Astrocyte (in vitro differentiated cells and primary cell): Measurements from ENCODE around the gene CD9. TPM values are rescaled to one million over a fixed set of nuclear protein-coding genes. Genes with fewer than 3 reads are reported as not detected.

Experiments
- DNase-seq: peaks from one replicate; pipeline ENCODE4 v3.0.0-alpha.2; 2010; ENCODE audit warnings: low read depth
- FAIRE-seq: peaks from 2 replicates; lab custom pipeline; 2011; peaks lifted over from hg19 to GRCh38; lab: Jason Lieb, UNC
- H2AFZ ChIP-seq: 2 replicates; pipeline ENCODE4 v1.6.0; 2012; ENCODE audit warnings: low read depth, low read length, inconsistent platforms
- H3K27ac ChIP-seq: 2 replicates; pipeline ENCODE4 v1.5.1; 2011; ENCODE audit warnings: low read depth, low read length, inconsistent platforms
- H3K27me3 ChIP-seq: 2 replicates; pipeline ENCODE4 v1.6.0; 2011; ENCODE audit warnings: low read length, inconsistent platforms; ENCODE audit not compliant: insufficient read depth
- H3K36me3 ChIP-seq: 2 replicates; pipeline ENCODE4 v1.5.1; 2011; ENCODE audit warnings: low read length, inconsistent platforms; ENCODE audit not compliant: insufficient read depth
- H3K4me1 ChIP-seq: 2 replicates; pipeline ENCODE4 v1.5.1; 2011; ENCODE audit warnings: low read length, inconsistent platforms; ENCODE audit not compliant: insufficient read depth
- H3K4me2 ChIP-seq: 2 replicates; pipeline ENCODE4 v1.6.0; 2012; ENCODE audit warnings: low read length, inconsistent platforms
- H3K4me3 ChIP-seq: 2 replicates; pipeline ENCODE4 v1.5.1; 2011; ENCODE audit warnings: low read depth, mild to moderate bottlenecking, low read length, inconsistent platforms; ENCODE audit not compliant: insufficient read depth
- H3K79me2 ChIP-seq: 2 replicates; pipeline ENCODE4 v1.6.0; 2012; ENCODE audit warnings: mild to moderate bottlenecking, low read length, inconsistent platforms; ENCODE audit not compliant: insufficient read depth
- H3K9ac ChIP-seq: 2 replicates; pipeline ENCODE4 v1.6.0; 2012; ENCODE audit warnings: mild to moderate bottlenecking, low read length, inconsistent platforms
- H3K9me3 ChIP-seq: 2 replicates; pipeline ENCODE4 v1.5.1; 2012; ENCODE audit warnings: low read depth, mild to moderate bottlenecking, low read length, inconsistent platforms; ENCODE audit not compliant: insufficient read depth
- H4K20me1 ChIP-seq: 2 replicates; pipeline ENCODE4 v1.6.0; 2012; ENCODE audit warnings: low read length, inconsistent platforms; ENCODE audit not compliant: insufficient read depth
- H3K27ac Mint-ChIP-seq: one replicate; pipeline ENCODE4 v1.8.0; 2021; ENCODE audit warnings: mild to moderate bottlenecking, mixed read lengths; ENCODE audit not compliant: unreplicated experiment
- H3K27me3 Mint-ChIP-seq: one replicate; pipeline ENCODE4 v1.8.0; 2021; ENCODE audit warnings: low read depth, mixed read lengths; ENCODE audit not compliant: unreplicated experiment
- H3K36me3 Mint-ChIP-seq: one replicate; pipeline ENCODE4 v1.8.0; 2021; ENCODE audit warnings: low read depth, mixed read lengths; ENCODE audit not compliant: unreplicated experiment
- H3K4me1 Mint-ChIP-seq: one replicate; pipeline ENCODE4 v1.8.0; 2021; ENCODE audit warnings: low read depth, mixed read lengths; ENCODE audit not compliant: unreplicated experiment
- H3K4me3 Mint-ChIP-seq: one replicate; pipeline ENCODE4 v1.8.0; 2021; ENCODE audit warnings: mild to moderate bottlenecking, moderate library complexity, mixed read lengths; ENCODE audit not compliant: unreplicated experiment
- H3K9me3 Mint-ChIP-seq: one replicate; pipeline ENCODE4 v1.8.0; 2021; ENCODE audit warnings: mild to moderate bottlenecking, mixed read lengths; ENCODE audit not compliant: unreplicated experiment
- EZH2 ChIP-seq: IDR thresholded peaks from 2 replicates; pipeline ENCODE4 v1.6.1; 2012; ENCODE audit warnings: mild to moderate bottlenecking, low read length, inconsistent platforms; ENCODE audit not compliant: insufficient read depth
- total RNA-seq: library from RNA; stranded (reverse); gene quantifications from 2 replicates; pipeline ENCODE4 v1.2.1, GENCODE V29; 2021
- TF ChIP-seq, protein P1 (sequence below): IDR thresholded peaks from 2 replicates; pipeline ENCODE4 v1.5.1; 2011; ENCODE audit warnings: low read depth, mild to moderate bottlenecking, inconsistent platforms, low read length, moderate library complexity; ENCODE audit not compliant: insufficient read depth

CD9 gene
- total RNA-seq, 1 donor from 2014 or later, result 52.2 TPM

DNA sequence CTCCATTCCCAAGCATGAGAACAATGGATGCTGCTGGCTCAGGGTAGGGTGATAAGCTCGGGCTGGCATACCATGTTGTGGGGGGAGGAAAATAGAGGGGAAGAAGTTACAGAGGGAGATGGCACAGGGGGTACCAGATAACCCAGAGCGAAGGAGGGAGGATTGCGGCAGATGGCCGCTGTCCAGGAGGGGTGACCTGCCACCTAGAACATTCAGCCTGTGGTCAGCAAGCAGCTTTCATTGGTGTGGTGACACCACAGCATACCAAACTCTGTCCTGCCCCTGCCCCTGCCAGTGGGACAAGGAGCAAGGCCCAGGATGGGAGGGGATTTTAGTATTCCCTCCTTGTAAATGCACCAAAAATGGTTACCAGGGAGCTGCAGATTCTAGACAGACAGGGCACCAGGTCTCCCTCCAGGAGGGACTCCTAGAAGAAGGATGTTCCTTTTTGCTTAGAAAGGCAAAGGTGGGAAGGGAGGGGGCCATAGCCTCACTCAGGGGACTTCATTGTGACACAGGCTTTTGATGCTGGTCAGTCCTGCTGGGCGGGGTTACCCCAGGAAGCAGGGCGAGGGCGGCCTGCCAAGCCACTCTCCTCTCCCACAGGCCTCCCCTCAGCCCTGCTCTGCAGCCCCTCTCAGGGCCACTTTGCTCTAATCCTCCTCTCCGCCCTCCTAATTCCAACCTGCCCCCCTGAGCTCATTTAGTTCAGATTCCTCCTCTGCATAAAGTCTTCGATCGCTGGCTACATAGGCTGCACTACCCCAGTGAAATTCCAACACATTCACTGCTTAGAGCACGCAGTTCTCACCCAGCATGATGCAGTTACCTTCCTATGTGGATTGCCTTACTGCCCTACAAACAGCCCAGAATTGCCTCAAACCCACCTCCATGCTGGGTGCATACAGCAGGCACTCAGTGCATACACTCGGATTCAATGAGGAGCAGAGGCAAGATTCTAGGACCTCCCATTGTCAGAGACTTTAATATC, 74.3 kb downstream of the CD9 start:
- TF ChIP-seq, protein P1, sequence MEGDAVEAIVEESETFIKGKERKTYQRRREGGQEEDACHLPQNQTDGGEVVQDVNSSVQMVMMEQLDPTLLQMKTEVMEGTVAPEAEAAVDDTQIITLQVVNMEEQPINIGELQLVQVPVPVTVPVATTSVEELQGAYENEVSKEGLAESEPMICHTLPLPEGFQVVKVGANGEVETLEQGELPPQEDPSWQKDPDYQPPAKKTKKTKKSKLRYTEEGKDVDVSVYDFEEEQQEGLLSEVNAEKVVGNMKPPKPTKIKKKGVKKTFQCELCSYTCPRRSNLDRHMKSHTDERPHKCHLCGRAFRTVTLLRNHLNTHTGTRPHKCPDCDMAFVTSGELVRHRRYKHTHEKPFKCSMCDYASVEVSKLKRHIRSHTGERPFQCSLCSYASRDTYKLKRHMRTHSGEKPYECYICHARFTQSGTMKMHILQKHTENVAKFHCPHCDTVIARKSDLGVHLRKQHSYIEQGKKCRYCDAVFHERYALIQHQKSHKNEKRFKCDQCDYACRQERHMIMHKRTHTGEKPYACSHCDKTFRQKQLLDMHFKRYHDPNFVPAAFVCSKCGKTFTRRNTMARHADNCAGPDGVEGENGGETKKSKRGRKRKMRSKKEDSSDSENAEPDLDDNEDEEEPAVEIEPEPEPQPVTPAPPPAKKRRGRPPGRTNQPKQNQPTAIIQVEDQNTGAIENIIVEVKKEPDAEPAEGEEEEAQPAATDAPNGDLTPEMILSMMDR, result no peak
- Mint-ChIP-seq H3K27me3 (peaks cover 11% of the 10 kb centered on the region), H3K9me3 (no peaks in the 10 kb centered on the region), H3K27ac (peak overlapping the region; percentile 58), H3K4me3 (no peak overlapping the region), H3K36me3 (no peaks in the 10 kb centered on the region), H3K4me1 (peaks cover 15% of the 10 kb centered on the region)
- Histone ChIP-seq H4K20me1 (no peaks in the 10 kb centered on the region), H3K27me3 (no peaks in the 10 kb centered on the region), H3K36me3 (no peaks in the 10 kb centered on the region), H3K4me3 (no peak overlapping the region), H3K4me2 (no peak overlapping the region), H3K27ac (no peak overlapping the region), H3K79me2 (no peaks in the 10 kb centered on the region), H3K9me3 (no peaks in the 10 kb centered on the region), H3K9ac (no peak overlapping the region), H3K4me1 (peaks cover 22% of the 10 kb centered on the region), H2AFZ (no peak overlapping the region)
- FAIRE-seq (no peak), DNase-seq (no peak)

DNA sequence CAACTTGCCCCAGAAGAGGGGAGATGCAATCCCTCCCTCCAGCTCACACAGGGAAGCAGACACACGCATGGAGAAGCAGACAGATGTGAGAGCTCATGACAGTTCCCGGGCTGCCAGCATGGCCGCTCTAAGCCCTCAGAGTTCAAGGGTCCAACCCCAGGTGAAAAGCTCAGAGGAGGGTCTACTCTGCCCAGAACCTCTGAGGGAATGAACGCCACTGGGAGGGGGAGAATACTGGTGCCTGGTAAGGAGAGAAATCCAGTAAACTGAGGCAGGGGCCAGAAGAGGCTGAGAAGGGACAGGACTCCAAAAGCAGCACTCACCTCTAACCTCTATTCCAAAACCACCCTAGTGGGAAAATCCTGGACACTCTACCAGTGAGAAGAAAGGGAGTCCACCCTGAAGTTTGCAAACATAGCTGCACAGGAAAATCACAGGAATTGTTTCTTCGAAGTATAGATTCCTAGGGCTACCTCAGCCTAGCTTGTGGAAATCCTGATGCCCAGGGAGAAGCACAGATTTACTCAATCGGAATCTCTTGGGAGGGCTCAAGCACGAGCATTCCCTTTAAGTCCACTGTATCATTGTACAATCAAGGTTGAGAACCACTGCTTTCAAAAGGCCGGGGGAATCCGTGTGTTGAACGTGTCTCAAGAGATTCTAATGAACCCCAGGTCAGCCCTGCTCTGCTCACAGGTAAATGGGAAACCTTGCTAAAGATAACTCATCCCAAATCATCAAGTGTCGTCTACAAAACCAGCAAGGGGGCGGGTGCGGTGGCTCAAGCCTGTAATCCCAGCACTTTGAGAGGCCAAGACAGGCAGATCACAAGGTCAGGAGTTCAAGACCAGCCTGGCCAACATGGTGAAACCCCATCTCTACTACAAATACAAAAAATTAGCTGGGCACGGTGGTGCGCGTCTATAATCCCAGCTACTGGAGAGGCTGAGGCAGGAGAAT, 76.0 kb downstream of the CD9 start:
- H2AFZ ChIP-seq, result no peak overlapping the region
- no peak overlapping the region for H3K27ac ChIP-seq
- H3K27ac Mint-ChIP-seq, result no peak overlapping the region
- no peaks in the 10 kb centered on the region for H3K27me3 ChIP-seq
- H3K36me3 Mint-ChIP-seq, result no peaks in the 10 kb centered on the region
- no peaks in the 10 kb centered on the region for H4K20me1 ChIP-seq
- peaks cover 31% of the 10 kb centered on the region for H3K4me1 Mint-ChIP-seq
- no peaks in the 10 kb centered on the region for H3K9me3 ChIP-seq
- H3K79me2 ChIP-seq, result no peaks in the 10 kb centered on the region
- no peak overlapping the region for H3K9ac ChIP-seq
- FAIRE-seq, result no peak
- H3K4me3 Mint-ChIP-seq, result no peak overlapping the region
- DNase-seq, result no peak
- no peaks in the 10 kb centered on the region for H3K36me3 ChIP-seq
- no peaks in the 10 kb centered on the region for H3K9me3 Mint-ChIP-seq
- H3K4me2 ChIP-seq, result no peak overlapping the region
- peaks cover 38% of the 10 kb centered on the region for H3K4me1 ChIP-seq
- H3K27me3 Mint-ChIP-seq, result peaks cover 11% of the 10 kb centered on the region
- TF ChIP-seq, protein P1, result no peak
- TF ChIP-seq EZH2, result no peak
- H3K4me3 ChIP-seq, result no peak overlapping the region
